ENCODE measurements around the gene C2orf74. TPM values are rescaled to one million over a fixed set of nuclear protein-coding genes. Genes with fewer than 3 reads are reported as not detected.

Gene C2orf74
- total RNA-seq, 1 donor from 2014 or later = 11.5 TPM

DNA sequence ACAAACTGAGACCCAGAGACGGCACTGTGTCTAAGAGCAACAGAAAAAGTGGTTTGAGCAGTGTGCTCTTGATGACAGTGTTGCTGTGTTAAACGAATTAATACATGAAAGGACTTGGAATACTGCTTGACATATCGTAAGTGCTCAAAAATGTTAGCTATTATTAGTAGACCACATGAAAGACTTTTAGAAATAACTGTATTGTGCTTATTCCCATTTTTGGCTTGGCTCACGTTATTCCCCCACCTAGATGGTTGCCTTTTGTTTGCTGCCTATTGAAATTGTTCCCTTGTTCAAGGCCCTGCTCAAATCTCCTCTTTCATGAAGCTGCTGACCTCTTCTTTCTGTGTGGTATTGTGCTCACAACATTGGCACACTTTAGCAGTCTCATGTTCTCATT lies 27.8 kb upstream of the C2orf74 start:
- H3K27ac Mint-ChIP-seq (ENCODE audit: unreplicated experiment) = no peak overlapping the region
- H3K36me3 Mint-ChIP-seq (ENCODE audit: low read depth, unreplicated experiment) = no peaks in the 10 kb centered on the region
- DNase-seq (ENCODE audit: low read depth) (peak; percentile 70), FAIRE-seq (no peak)
- H2AFZ ChIP-seq (ENCODE audit: low read depth, low read length) = peak overlapping the region; percentile 45
- H3K27me3 ChIP-seq (ENCODE audit: insufficient read depth, low read length) = no peaks in the 10 kb centered on the region
- H3K4me1 ChIP-seq (ENCODE audit: insufficient read depth, low read length) = no peaks in the 10 kb centered on the region
- no peaks in the 10 kb centered on the region for H3K4me1 Mint-ChIP-seq (ENCODE audit: low read depth, unreplicated experiment)
- H4K20me1 ChIP-seq (ENCODE audit: insufficient read depth, low read length) = no peaks in the 10 kb centered on the region
- no peak overlapping the region for H3K4me3 Mint-ChIP-seq (ENCODE audit: unreplicated experiment)
- no peaks in the 10 kb centered on the region for H3K9me3 Mint-ChIP-seq (ENCODE audit: unreplicated experiment)
- no peaks in the 10 kb centered on the region for H3K79me2 ChIP-seq (ENCODE audit: insufficient read depth, low read length)
- H3K4me2 ChIP-seq (ENCODE audit: low read length) = peak overlapping the region; percentile 7
- H3K9me3 ChIP-seq (ENCODE audit: insufficient read depth, low read depth, low read length) = no peaks in the 10 kb centered on the region
- no peaks in the 10 kb centered on the region for H3K36me3 ChIP-seq (ENCODE audit: insufficient read depth, low read length)
- no peak overlapping the region for H3K27ac ChIP-seq (ENCODE audit: low read depth, low read length)
- H3K9ac ChIP-seq (ENCODE audit: low read length) = no peak overlapping the region
- H3K27me3 Mint-ChIP-seq (ENCODE audit: low read depth, unreplicated experiment) = no peaks in the 10 kb centered on the region
- no peak overlapping the region for H3K4me3 ChIP-seq (ENCODE audit: insufficient read depth, low read depth, low read length)
- TF ChIP-seq, protein P1, sequence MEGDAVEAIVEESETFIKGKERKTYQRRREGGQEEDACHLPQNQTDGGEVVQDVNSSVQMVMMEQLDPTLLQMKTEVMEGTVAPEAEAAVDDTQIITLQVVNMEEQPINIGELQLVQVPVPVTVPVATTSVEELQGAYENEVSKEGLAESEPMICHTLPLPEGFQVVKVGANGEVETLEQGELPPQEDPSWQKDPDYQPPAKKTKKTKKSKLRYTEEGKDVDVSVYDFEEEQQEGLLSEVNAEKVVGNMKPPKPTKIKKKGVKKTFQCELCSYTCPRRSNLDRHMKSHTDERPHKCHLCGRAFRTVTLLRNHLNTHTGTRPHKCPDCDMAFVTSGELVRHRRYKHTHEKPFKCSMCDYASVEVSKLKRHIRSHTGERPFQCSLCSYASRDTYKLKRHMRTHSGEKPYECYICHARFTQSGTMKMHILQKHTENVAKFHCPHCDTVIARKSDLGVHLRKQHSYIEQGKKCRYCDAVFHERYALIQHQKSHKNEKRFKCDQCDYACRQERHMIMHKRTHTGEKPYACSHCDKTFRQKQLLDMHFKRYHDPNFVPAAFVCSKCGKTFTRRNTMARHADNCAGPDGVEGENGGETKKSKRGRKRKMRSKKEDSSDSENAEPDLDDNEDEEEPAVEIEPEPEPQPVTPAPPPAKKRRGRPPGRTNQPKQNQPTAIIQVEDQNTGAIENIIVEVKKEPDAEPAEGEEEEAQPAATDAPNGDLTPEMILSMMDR (IDR thresholded peaks at IDR 0.05; ENCODE audit: insufficient read depth, low read depth, low read length) = no peak
- no peak for TF ChIP-seq EZH2 (IDR thresholded peaks at IDR 0.05; ENCODE audit: insufficient read depth, low read length)

DNA sequence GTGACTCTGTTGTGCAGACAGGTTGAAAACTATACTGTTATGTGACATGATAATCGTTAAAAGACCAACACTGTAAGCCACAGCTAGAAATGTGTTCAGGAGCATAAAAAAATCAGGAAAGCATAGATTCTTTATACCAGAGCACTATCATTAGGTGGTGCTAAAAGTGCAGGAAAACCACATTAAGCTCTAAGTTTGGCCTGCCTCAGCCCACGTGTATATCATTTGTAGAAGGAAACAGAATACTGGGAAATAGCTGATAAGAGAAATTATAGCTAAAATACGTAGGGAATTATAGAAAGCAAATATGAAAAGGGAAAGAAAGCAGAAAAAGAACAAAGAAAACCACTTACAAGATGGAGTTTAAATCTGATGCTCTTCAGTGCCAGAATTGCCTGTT lies 26.5 kb upstream of the C2orf74 start:
- no peaks in the 10 kb centered on the region for H3K4me1 ChIP-seq (ENCODE audit: insufficient read depth, low read length)
- no peak overlapping the region for H3K4me2 ChIP-seq (ENCODE audit: low read length)
- H3K27ac ChIP-seq (ENCODE audit: low read depth, low read length) = no peak overlapping the region
- H3K9ac ChIP-seq (ENCODE audit: low read length) = no peak overlapping the region
- no peak overlapping the region for H3K4me3 ChIP-seq (ENCODE audit: insufficient read depth, low read depth, low read length)
- Mint-ChIP-seq H3K4me3 (ENCODE audit: unreplicated experiment) (no peak overlapping the region), H3K36me3 (ENCODE audit: low read depth, unreplicated experiment) (no peaks in the 10 kb centered on the region), H3K9me3 (ENCODE audit: unreplicated experiment) (no peaks in the 10 kb centered on the region), H3K27me3 (ENCODE audit: low read depth, unreplicated experiment) (no peaks in the 10 kb centered on the region), H3K27ac (ENCODE audit: unreplicated experiment) (no peak overlapping the region), H3K4me1 (ENCODE audit: low read depth, unreplicated experiment) (no peaks in the 10 kb centered on the region)
- H3K36me3 ChIP-seq (ENCODE audit: insufficient read depth, low read length) = no peaks in the 10 kb centered on the region
- DNase-seq (ENCODE audit: low read depth) = peak; percentile 41
- H3K79me2 ChIP-seq (ENCODE audit: insufficient read depth, low read length) = no peaks in the 10 kb centered on the region
- FAIRE-seq = no peak
- TF ChIP-seq, protein P1 (IDR thresholded peaks at IDR 0.05; ENCODE audit: insufficient read depth, low read depth, low read length) = peak; percentile 36
- no peak for TF ChIP-seq EZH2 (IDR thresholded peaks at IDR 0.05; ENCODE audit: insufficient read depth, low read length)
- H3K27me3 ChIP-seq (ENCODE audit: insufficient read depth, low read length) = no peaks in the 10 kb centered on the region
- no peaks in the 10 kb centered on the region for H3K9me3 ChIP-seq (ENCODE audit: insufficient read depth, low read depth, low read length)
- H2AFZ ChIP-seq (ENCODE audit: low read depth, low read length) = no peak overlapping the region
- H4K20me1 ChIP-seq (ENCODE audit: insufficient read depth, low read length) = no peaks in the 10 kb centered on the region

DNA sequence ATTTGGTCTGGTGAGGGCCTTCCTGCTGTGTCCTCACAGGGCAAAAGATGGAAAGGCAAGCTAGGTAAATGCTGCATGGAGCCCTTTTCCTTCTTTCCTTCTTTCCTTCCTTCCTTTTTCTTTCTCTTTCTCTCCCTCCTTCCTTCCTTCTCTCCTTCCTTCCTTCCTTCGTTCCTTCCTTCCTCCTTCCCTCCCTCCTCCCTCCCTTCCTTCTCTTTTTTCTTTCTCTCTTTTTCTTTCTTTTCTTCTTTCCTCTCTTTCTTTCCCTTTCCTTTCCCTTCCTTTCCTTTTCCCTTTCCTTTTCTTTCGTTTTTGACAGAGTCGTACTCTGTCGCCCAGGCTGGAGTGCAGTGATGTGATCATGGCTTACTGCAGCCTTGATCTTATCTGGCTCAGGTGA lies 23.1 kb upstream of the C2orf74 start:
- Histone ChIP-seq H3K79me2 (ENCODE audit: insufficient read depth, low read length) (no peaks in the 10 kb centered on the region), H3K4me2 (ENCODE audit: low read length) (no peak overlapping the region), H2AFZ (ENCODE audit: low read depth, low read length) (no peak overlapping the region), H4K20me1 (ENCODE audit: insufficient read depth, low read length) (no peaks in the 10 kb centered on the region), H3K4me1 (ENCODE audit: insufficient read depth, low read length) (no peaks in the 10 kb centered on the region), H3K9ac (ENCODE audit: low read length) (no peak overlapping the region), H3K36me3 (ENCODE audit: insufficient read depth, low read length) (no peaks in the 10 kb centered on the region), H3K9me3 (ENCODE audit: insufficient read depth, low read depth, low read length) (no peaks in the 10 kb centered on the region), H3K4me3 (ENCODE audit: insufficient read depth, low read depth, low read length) (no peak overlapping the region), H3K27ac (ENCODE audit: low read depth, low read length) (no peak overlapping the region), H3K27me3 (ENCODE audit: insufficient read depth, low read length) (no peaks in the 10 kb centered on the region)
- no peak for FAIRE-seq
- no peak for TF ChIP-seq EZH2 (IDR thresholded peaks at IDR 0.05; ENCODE audit: insufficient read depth, low read length)
- TF ChIP-seq, protein P1 (IDR thresholded peaks at IDR 0.05; ENCODE audit: insufficient read depth, low read depth, low read length) = no peak
- Mint-ChIP-seq H3K27ac (ENCODE audit: unreplicated experiment) (no peak overlapping the region), H3K4me1 (ENCODE audit: low read depth, unreplicated experiment) (no peaks in the 10 kb centered on the region), H3K9me3 (ENCODE audit: unreplicated experiment) (no peaks in the 10 kb centered on the region), H3K27me3 (ENCODE audit: low read depth, unreplicated experiment) (no peaks in the 10 kb centered on the region), H3K36me3 (ENCODE audit: low read depth, unreplicated experiment) (no peaks in the 10 kb centered on the region), H3K4me3 (ENCODE audit: unreplicated experiment) (no peak overlapping the region)
- DNase-seq (ENCODE audit: low read depth) = no peak
